Activated CD4-positive, alpha-beta T cell treated with anti-CD3 and anti-CD28 coated beads, Interleukin-2, amount 50 U/mL, for 48 hours (primary cell): ENCODE measurements around the gene KIF4A.

Experiments used
- DNase-seq, 2 experiments: peaks; one replicate each; pipeline ENCODE4 v3.0.0-alpha.2; 2020

Gene KIF4A

DNA sequence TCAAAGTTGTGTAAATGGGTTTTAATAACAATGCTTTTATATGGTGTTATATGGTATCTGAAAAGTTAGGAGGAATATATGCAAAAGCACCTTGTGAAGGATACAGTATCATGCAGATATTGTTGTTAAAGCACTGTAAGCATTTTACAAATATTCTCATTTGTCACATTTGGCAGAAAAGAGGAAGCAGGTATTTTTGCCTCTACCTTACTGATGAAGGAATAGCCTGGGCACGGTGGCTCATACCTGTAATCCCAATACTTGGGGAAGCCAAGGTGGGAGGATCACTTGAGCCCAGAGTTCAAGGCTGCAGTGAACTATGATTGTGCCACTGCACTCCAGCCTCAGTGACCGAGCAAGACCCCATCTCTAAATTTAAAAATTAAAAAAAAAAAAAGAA, 121.0 kb downstream of the KIF4A start:
- DNase-seq, result no peak

DNA sequence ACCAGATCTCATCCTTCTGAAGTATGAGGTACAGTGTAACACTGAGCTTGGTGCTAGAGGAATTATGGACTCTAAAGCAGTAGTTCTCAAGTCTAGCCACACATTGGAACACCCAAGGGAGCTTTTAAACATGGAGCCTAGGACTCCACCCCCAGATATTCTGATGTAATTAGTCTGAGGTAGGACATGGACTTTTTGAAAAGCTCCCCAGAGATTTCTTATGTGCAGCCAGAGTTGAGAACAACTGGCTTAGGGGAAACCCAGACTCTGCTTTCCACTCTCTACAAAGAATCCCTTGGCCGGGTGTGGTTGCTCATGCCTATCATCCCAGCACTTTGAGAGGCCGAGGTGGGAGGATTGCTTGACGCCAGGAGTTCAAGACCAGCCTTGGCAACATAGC, 121.6 kb downstream of the KIF4A start:
- no peak for DNase-seq

DNA sequence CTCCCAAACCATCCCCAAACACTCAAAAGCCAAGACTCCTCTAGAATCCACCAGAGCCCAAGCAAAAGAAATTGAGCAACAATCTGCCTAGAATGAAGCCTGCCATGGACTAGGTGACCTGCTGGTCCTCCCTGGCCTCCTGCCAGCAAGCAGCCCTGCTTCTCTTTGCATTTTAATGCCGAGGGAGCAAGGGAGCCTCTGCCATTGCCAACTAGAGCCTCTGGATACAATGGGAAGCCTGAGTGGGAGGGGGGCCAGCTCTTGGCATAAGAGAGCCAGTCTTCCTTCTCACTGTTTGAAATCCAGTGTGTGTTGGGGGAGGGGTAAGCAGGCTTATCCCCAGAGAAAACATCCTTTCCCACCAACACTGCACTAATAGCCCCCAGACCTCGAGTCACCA, 131.7 kb downstream of the KIF4A start:
- no peak for DNase-seq

DNA sequence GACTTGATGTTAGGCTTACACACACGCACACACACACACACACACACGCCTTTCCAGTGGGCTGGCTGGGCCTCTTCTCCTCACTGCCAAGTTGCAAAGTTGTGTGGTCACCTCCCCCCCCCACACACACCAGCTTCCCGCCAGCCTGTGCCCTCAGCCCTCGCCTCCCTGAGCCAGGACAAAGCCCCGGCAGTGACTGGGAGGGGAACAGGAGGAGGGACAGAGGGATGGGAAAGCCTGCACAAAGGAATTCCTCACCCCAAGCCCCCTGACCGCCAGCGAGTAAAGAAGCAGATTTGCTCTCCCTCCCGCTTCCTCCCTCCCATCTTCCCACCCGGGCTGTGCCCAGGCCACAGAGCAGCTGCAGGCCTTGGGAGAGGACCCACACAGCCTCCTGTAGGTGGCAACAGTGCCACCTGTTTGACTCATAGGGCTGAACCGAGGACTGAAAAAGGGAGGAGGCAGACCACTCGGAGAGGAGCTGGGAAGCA, 133.0 kb downstream of the KIF4A start, which contains the start of gene GDPD2:
Gene GDPD2 (plus strand): TSS at position 464 of the 491 bp plus-strand sequence. CDS start 1,671 bp downstream, outside the sequence.
- DNase-seq, result no peak

DNA sequence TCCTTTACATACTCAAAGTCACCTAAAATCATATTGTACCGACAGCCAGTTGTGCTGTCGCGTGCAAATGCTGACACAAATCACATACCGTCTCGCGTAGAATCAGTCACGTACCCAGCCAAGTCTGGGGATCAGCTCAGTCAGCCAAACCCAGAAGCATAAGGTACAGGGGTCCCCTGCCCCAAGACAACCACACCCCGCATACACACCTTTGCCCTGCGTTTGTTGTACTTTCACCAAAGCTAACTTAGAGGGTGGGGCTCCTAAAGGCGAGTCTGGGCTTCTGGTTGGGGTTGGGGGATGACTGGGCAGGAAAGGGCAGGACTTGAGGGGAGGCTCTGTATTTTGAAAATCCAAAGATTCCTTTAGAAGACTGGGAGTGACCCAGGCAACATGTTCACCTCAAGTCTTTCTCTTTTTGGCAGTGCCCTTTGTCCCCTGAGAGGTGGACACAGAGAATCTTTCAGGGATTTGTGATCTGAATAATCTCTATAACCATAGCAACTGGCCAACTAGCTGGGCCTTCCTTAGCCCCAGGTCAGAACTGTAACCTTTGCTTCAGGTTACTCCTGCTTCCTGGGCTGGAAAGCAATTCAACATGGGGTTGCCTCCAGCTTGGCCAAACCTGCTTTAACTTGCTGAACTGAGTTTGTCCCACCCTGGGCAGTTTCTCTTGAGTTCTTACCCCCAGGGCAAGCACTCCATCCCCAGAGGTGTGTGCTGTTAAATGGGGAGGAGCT, 134.2 kb downstream of the KIF4A start:
- DNase-seq, result no peak

DNA sequence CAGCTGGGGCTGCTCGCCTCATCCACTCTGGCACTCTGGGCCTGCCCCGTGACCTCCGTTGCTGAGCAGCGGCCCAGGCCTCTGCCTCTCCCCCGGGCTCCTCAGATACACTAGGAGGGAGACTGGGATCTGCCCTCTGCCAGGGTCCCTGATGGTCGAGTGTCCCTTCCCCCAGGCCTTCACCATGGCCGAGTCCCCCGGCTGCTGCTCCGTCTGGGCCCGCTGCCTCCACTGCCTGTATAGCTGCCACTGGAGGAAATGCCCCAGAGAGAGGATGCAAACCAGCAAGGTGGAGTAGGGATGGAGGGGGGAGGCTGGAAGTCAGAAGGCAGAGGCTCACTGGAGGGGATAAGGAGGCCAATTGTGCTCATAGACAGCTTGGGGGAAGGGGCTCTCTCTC, 134.9 kb downstream of the KIF4A start:
- no peak for DNase-seq

DNA sequence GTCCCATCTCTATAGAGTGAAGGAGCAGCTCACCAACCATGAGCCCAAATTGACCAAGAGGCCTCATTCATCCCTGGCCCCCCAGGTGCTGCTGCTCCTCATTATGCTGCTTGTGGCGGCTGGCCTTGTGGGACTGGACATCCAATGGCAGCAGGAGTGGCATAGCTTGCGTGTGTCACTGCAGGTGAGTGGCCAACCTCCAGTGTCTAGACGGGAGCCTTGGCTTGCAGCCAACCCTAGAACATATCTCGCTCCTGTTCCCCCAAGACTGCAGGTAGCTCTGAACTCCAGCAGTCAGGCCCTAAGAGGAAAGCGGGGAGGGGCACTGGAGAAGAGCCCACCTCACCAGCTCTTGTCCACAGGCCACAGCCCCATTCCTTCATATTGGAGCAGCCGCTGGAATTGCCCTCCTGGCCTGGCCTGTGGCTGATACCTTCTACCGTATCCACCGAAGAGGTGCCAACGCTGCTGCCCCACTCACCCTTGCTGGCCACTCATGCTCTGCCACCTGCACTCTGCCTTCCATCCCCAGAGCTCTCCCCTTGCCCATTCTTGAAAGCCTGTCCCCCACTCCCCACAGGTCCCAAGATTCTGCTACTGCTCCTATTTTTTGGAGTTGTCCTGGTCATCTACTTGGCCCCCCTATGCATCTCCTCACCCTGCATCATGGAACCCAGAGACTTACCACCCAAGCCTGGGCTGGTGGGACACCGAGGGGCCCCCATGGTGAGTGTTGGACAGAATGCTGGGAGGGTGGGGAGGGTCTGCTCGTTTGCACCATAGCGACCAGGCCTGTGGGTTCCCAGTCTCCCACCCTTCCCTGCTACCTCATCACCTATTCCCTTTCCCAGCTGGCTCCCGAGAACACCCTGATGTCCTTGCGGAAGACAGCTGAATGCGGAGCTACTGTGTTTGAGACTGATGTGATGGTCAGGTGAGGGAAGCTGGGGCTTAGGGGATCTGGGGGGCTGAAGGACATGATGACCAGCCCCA, 136.7 kb downstream of the KIF4A start:
- DNase-seq, result no peak

DNA sequence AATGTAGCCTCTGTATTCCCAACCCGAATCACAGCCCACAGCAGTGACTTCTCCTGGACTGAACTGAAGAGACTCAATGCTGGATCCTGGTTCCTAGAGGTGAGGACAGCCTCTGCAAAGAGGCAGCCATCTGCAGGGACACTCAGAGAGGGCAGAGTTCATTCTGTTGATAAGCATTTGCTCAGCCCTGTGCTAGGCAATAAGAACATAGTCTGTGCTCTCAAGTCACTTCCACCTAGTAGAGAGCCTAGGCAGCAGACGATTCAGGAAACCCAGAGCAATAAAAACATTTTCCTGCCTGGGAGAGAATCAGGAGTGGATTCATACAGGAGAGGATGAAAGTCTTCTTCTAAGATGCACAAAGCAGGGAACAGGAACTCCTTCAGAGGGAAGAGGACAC, 137.5 kb downstream of the KIF4A start:
- DNase-seq, result no peak

DNA sequence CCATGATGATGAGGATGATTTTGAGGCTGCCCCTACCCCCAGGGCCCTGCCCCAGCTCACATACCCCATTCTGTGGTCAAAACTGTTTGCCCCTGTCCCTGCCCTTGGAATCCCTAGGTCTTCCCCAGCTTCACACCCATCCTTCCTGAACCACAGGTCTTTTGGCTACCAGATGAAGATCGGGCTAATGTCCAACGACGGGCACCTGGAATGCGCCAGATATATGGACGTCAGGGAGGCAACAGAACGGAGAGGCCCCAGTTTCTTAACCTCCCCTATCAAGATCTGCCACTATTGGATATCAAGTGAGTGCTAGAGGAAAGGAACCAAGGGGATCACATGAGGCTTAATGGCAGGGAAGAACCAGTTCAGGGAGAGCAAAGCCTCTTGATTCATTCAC, 139.9 kb downstream of the KIF4A start:
- no peak for DNase-seq

DNA sequence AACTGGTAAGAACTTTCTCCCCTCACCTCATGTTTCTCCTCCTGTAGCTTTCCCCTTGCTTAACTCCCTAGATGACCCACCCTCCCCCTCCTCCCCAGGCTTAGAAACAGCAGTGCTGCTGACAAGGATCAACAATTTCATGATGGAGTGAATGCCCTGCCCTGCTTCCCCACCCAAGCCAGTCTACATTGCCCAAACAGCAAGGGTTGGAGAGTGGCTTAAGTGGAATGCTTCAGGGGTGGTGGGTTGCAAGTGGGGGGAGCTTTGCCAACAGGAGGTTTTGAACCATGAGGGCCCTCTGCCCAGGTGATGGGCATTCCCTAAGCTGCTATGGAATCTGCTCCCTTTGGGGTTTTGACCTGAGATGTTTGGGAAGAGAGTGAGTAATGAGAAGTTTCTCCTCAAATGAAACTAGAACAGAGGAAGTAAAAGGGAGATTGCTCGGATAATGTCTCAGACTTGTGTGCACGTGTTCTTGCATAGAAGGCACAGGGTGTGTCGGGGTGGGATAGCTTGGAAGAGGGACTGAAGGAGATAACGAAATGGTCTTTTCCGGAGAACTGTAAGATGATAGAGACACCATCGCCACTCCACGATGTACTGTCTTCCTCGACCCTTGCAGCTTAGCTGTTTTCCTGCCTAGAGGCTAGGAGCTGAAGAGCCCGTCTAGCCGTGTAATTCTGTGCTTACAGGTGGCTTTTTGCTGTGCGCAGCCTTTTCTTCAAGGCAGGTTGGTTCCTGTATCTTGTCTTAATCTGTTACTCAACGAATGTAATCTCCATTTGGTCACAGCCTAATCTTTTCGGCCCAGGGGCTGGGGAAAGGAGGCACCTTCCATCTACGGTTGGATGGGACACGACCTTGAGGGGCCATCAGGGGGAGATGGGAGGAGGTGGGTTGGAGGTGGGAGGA, 143.3 kb downstream of the KIF4A start:
- DNase-seq, result no peak

DNA sequence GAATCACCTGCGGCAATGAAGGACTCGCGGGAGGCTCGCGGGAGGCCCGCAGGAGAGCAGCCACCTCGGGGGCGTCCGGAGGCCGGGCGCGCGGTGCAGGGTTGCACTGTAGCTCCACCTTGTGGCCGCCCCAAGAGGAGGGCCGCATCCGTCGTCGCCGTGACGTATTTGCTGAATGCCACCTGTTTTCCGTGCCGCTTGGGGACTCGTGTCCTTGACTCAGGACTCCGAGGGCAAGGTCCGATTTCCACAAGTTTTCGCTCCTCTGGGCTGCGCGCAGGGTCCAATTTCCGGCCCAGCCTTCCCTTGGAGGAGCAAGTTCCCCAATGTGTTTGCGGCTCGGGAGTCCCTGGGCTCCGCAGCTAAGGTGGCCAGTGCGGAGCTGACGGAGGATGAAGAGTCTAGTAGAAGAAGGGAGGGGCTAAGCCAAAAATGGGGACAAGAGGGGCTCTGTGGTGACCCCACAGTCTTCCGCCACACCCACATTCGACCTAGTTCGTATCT, 144.0 kb downstream of the KIF4A start:
- DNase-seq, result peak; percentile 71 to 80

DNA sequence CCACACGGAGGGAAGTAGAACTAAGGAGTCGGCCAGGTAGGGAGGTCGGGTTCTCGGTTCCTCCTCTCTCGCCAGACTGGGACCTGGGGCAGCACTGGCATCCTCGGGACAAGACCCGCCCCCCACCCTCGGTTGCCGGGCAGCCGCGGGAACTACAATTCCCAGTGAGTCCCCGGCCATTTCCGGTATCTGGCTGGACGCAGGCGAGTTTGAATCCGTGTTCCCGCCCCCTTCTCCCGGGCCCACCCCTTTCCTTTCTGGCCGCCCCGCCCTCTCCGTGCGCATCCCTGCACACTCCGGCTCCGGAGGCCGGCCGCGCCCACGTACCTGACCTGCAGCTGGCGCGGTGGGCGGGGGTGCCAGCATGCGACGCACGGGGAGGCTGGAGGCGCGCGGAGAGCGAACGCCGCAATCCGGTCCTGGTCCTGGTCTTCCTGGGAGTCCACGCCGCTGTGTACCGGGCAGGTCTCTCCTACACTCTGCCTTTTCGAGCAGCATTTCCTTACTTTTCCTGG, 144.5 kb downstream of the KIF4A start:
- peak; percentile 82 to 87 for DNase-seq

DNA sequence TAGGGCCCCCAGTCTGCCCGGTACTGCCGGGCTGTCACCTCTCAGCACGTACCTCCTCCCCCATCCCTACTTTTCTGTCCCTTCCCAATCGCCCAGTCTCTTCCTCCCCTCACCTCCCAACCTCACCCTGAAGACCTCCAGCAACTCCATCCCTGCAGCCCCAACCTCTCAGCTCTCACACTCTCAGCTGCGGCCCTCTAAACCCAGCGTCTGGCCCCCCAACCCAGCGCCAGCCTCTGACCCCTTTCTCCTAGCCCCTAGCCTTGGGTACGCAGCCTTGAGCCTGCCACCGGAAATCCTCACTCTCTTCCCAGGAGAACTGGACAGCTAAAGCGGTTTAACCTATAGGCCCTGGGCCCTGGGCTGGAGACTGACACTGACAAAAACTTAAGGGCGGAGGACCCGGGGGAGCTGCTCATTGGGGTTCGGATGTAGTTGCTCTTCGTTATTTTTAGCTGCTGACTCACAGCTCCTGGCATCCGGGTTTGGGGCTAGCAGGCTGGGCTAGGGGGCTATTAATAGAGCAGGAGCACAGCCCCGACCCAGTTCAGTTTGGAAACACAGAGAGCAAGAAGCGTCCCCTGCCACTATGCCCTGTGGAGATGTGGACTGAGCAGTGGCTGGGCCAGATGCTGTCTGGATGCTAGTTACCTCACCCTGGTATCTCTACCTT, 145.1 kb downstream of the KIF4A start:
- no peak for DNase-seq

DNA sequence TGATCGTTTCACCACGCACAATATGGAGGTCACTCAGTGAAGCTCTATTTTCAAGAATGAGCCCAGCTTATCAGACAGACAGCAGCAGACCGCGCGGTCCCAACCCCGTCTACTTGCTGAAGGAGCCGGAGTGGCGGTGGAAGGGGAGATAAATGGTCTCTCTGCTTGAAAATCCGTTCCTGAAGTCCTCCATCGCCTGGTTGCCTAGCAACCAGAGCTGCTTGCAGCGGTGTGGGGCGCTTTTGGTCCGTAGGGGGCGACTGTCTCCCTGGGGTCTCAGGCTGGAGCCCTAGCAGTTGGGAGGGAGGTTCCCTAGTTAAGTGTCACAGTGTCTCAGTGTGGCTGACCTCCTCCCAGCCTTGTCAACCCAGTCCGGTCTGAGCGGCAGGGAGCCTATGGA, 146.4 kb downstream of the KIF4A start:
- no peak for DNase-seq

DNA sequence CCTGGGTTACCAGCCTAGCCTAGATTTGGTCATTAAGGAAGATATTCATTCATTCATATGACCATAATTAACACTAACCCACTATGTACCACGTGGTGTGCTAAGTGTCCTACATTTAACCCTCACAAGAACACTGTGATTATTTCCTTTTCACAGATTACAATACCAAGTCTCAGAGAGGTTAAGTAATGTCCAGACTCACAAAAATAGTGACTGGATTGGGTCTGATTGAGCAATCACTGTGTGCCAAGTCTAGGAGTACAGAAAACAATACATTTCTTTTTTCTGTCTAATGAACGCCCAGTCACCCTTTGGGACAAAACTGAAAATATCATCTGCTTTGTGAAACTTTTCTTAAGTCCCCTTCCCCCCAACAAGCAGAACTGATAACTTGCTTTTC, 147.1 kb downstream of the KIF4A start:
- DNase-seq, result no peak

DNA sequence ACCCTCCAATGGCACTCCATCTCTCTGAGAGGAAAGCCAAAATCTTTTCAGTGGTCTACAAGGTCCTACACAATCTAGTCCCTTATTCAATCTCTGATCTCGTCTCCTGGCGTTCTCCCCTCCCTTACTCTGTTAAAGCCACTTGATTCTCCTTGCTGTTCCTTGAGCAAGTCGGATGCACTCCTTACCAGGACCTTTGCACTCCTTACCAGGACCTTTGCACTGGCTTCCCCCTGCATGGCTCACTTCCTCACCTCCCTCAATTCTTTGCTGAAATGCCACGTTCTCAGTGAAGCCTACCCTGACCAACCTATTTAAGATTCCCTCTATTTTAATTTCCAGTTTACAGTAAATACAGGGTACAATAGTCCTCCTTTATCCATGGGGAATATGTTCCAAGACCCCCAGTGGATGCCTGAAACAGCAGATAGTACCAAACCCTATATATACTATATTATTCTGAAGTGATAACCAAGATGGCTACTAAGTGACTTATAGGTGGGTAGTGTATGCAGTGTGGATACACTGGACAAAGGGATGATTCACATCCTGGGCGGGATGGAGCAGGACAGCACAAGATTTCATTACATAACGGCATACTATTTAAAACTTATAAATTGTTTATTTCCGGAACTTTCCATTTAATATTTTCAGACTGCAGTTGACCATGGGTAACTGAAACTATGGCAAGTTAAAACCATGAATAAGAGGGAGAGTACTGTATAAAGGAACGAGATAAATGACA, 148.2 kb downstream of the KIF4A start:
- DNase-seq, result no peak

DNA sequence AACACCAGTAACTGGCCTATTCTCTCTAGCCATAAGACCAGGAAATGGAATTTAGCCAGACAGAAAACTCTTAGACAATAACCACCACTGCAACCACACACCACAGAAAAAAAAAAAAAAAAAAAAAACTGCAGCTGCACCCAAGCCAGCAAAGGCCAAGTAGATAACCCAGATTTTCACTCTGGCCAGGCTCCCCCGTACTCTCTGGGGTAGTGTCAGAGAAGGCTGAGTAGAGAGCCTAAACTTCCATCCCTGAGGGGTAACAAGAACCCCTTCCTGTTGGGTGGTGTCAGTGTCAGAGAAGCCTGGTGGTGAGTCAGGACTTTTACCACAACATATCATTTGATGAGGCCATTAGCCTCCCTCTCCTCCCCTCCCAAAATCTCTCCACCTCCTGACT, 149.1 kb downstream of the KIF4A start:
- DNase-seq, result no peak

DNA sequence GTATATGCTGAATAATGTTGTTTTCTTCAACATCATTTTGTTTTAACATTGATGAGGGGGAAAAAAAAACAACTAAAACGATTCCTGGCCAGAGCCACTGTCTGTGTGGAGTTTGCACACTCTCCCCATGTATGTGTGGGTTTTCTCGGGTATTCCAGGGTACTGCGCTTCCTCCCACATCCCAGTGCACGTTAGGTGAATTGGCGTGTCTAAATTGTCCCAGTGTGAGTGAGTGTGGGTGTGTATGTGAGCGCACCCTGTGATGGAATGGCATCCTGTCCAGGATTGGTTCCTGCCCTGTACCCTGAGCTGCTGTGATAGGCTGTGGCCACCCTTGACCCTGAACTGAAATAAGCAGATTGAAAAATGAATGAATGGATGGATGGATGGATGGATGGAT, 152.3 kb downstream of the KIF4A start:
- no peak for DNase-seq

DNA sequence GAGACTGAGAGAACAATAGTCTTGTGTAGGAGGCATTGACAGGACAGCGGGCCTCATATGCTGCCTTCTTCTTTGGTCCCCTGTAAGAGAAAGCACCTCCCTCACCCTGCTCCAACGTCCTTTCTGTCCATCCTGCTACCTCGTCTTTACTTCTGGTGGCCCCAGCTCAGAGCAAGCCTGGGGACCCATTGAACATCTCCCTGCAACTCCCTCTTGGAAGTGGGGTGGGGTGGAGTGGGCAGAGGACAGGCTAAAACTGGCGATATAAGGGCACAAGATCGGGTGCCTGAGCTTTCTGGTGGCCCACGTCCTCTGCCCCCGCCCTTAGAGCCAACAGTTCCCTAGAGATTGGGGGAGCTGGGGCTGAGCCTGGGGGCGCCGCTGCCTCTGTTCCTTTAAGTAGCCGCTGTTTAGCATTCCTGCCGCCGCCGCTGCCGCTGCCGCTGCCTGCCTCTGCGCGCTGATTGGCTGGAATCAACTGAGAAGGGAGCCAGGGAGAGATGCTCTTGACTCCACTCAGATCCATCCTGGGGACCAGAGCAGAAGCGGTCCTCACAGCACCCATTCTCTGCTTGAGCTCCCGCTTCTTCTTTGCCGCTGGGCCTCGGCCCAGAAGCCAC, 154.5 kb downstream of the KIF4A start, which contains the start of gene DLG3:
Gene DLG3 (plus strand): TSS at position 510 of the 620 bp plus-strand sequence. CDS start 367 bp downstream, outside the sequence.
- peak; percentile 33 to 48 for DNase-seq
